BE2C (cell line): ENCODE results near the gene ELFN1.

Source experiments
- DNase-seq: peaks from one replicate; pipeline ENCODE4 v3.0.0-alpha.2; 2020
- H3K27me3 ChIP-seq: fragments of 250-450 bp; sonication (Bioruptor Pico); 2 replicates; pipeline ENCODE4 v1.5.1; 2020; ENCODE audit warnings: mild to moderate bottlenecking
- H3K36me3 ChIP-seq: fragments of 250-450 bp; sonication (Bioruptor Pico); 2 replicates; pipeline ENCODE4 v1.5.1; 2020; ENCODE audit warnings: mild to moderate bottlenecking
- H3K4me1 ChIP-seq: fragments of 250-450 bp; sonication (Bioruptor Pico); 2 replicates; pipeline ENCODE4 v1.5.1; 2020
- H3K4me3 ChIP-seq: 2 replicates; pipeline ENCODE4 v1.5.1; 2011; ENCODE audit warnings: low read depth, low read length
- H3K9me3 ChIP-seq: fragments of 250-450 bp; sonication (Bioruptor Pico); 2 replicates; pipeline ENCODE4 v1.5.1; 2020
- TF ChIP-seq, protein P1 (sequence below): IDR thresholded peaks from 2 replicates; pipeline ENCODE4 v1.5.1; 2012; ENCODE audit warnings: mild to moderate bottlenecking, low read depth, low read length

Gene ELFN1

DNA sequence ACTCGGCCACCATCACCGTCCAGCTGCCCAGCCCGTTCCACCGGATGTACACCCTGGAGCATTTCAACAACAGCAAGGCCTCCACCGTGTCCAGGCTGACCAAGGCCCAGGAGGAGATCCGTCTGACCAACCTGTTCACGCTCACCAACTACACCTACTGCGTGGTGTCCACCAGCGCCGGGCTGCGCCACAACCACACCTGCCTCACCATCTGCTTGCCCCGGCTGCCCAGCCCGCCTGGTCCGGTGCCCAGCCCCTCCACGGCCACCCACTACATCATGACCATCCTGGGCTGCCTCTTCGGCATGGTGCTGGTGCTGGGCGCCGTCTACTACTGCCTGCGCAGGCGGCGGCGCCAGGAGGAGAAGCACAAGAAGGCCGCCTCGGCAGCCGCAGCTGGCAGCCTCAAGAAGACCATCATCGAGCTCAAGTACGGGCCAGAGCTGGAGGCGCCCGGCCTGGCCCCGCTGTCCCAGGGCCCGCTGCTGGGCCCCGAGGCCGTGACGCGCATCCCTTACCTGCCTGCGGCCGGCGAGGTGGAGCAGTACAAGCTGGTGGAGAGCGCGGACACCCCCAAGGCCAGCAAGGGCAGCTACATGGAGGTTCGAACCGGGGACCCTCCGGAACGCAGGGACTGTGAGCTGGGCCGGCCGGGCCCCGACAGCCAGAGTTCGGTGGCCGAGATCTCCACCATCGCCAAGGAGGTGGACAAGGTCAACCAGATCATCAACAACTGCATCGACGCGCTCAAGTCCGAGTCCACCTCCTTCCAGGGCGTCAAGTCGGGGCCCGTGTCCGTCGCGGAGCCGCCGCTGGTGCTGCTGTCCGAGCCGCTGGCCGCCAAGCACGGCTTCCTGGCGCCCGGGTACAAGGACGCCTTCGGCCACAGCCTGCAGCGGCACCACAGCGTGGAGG lies 75.8 kb downstream of the ELFN1 start:
- TF ChIP-seq, protein P1, sequence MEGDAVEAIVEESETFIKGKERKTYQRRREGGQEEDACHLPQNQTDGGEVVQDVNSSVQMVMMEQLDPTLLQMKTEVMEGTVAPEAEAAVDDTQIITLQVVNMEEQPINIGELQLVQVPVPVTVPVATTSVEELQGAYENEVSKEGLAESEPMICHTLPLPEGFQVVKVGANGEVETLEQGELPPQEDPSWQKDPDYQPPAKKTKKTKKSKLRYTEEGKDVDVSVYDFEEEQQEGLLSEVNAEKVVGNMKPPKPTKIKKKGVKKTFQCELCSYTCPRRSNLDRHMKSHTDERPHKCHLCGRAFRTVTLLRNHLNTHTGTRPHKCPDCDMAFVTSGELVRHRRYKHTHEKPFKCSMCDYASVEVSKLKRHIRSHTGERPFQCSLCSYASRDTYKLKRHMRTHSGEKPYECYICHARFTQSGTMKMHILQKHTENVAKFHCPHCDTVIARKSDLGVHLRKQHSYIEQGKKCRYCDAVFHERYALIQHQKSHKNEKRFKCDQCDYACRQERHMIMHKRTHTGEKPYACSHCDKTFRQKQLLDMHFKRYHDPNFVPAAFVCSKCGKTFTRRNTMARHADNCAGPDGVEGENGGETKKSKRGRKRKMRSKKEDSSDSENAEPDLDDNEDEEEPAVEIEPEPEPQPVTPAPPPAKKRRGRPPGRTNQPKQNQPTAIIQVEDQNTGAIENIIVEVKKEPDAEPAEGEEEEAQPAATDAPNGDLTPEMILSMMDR = no peak
- H3K4me3 ChIP-seq = no peak overlapping the region
- H3K27me3 ChIP-seq = no peaks in the 10 kb centered on the region
- DNase-seq = no peak
- no peaks in the 10 kb centered on the region for H3K9me3 ChIP-seq
- no peaks in the 10 kb centered on the region for H3K36me3 ChIP-seq
- H3K4me1 ChIP-seq = no peaks in the 10 kb centered on the region; the same call in 1 of the 2 replicates

DNA sequence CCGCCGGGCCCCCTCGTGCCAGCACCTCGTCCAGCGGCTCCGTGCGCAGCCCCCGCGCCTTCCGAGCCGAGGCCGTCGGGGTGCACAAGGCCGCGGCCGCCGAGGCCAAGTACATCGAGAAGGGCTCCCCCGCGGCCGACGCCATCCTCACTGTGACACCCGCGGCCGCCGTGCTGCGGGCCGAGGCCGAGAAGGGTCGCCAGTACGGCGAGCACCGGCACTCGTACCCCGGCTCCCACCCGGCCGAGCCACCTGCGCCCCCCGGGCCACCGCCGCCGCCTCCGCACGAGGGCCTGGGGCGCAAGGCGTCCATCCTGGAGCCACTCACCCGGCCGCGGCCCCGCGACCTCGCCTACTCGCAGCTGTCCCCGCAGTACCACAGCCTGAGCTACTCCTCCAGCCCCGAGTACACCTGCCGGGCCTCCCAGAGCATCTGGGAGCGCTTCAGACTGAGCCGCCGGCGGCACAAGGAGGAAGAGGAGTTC lies 76.5 kb downstream of the ELFN1 start:
- no peaks in the 10 kb centered on the region for H3K27me3 ChIP-seq
- no peak overlapping the region for H3K4me3 ChIP-seq
- H3K4me1 ChIP-seq = no peaks in the 10 kb centered on the region; the same call in 1 of the 2 replicates
- H3K36me3 ChIP-seq = no peaks in the 10 kb centered on the region
- no peak for DNase-seq
- TF ChIP-seq, protein P1 = no peak
- H3K9me3 ChIP-seq = no peaks in the 10 kb centered on the region

DNA sequence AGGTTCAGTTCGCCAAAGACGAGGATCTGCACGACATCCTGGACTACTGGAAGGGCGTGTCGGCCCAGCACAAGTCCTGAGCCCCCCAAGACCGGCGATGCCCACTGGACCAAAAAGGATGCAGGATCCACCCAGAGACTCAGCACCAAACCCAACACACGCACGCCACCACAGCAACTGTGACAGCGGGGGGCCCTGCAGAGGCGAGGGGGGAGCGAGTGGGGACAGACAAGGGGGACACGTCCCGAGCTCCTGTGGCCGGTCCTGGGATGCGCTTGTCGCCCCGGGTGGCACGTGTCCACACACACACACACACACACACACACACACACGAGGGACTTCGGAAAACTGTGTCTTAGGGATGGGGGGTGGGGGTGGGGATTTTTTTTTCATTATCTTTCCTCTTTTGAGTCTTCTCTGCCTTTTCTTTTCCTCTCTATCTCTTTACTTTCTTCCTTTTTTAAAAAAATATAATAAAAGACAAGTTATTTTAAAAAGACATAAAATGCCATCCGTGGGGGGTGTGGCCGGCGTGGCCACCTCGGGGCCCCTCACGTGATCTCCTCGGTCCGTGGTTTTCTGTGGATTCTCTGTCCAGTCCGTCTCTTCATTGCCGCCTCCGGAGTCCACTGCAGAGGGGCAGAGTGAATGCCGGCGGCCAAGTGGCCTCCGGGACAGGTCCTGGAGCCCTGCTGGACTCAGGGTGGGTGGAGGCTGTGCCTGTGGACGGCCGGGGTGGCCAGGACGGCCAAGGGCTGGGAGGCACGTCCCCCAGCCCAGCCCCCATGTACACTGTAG lies 77.1 kb downstream of the ELFN1 start:
- DNase-seq = no peak
- H3K4me3 ChIP-seq = no peak overlapping the region
- no peaks in the 10 kb centered on the region; the same call in 1 of the 2 replicates for H3K4me1 ChIP-seq
- TF ChIP-seq, protein P1 = no peak
- H3K27me3 ChIP-seq = no peaks in the 10 kb centered on the region
- no peaks in the 10 kb centered on the region for H3K9me3 ChIP-seq
- no peaks in the 10 kb centered on the region for H3K36me3 ChIP-seq

DNA sequence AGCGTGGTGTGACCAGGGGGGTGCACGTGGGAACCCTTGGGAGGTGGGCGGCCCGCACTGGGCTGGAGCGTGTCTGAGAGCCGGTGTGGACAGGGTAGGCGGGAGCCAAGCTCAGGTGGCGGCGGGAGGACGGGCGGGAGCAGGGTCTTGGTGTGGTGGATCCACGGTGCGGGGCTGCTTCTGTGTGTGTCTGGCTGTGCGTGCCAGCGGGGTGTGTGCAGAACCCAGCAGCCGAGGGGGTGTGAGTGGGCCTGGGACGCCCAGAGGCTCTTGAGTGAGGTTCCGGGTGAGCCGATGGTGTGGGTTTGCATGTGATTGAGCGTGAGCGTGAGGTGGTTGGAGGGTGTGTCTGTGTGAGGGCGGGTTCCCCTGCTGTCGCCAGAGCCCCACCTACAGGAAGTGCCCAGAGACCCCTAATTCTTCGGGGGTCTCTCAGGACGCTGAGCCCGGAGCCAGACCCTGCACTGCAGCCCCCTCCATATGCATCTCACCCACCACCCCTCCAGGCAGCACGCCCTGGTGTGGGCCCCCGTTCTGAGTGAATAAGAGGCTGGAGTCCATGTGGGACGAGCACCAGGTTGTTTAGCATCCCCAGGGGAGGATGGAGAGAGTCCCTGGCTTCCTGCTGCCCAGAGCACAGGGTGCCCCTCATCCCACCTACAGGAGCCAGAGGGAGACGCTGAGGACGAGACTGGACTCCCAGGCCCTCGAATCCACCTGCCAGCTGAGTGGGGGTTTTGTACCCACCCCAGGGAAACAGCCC lies 78.2 kb downstream of the ELFN1 start:
- TF ChIP-seq, protein P1 = no peak
- Histone ChIP-seq H3K9me3 (no peaks in the 10 kb centered on the region), H3K4me1 (no peaks in the 10 kb centered on the region; the same call in 1 of the 2 replicates), H3K4me3 (no peak overlapping the region), H3K27me3 (no peaks in the 10 kb centered on the region), H3K36me3 (no peaks in the 10 kb centered on the region)
- DNase-seq = no peak

DNA sequence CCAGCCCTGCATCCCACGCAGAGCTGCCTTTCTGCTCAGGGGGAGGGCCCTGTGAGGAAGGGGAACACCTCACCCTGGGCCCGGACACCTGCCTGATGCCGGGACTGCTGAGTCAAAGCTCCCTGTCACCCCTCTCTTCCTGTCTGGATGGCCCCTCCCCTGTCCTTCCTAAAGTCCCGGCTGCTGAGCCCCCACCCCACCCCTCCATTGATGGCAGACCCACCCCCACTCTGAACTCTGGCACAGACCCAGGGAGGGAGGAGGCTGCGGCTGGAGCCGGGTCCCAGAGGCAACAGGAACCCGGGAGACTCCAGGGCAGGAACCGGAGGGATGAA lies 78.7 kb downstream of the ELFN1 start:
- TF ChIP-seq, protein P1 = no peak
- Histone ChIP-seq H3K9me3 (no peaks in the 10 kb centered on the region), H3K27me3 (no peaks in the 10 kb centered on the region), H3K4me3 (no peak overlapping the region), H3K36me3 (no peaks in the 10 kb centered on the region), H3K4me1 (no peaks in the 10 kb centered on the region; the same call in 1 of the 2 replicates)
- no peak for DNase-seq
